HG03575 (cell line): ENCODE measurements around the gene PGAP6.
"Not testable (repeated sequence)": the region's sequence is repeated elsewhere in the genome, so short reads cannot be mapped to it uniquely, and the experiment has no call there.

Experiments used
- ATAC-seq: cut with Tn5 transposase; IDR thresholded peaks from one replicate; pipeline ENCODE4 v1.9.1; 2021; ENCODE audit not compliant: unreplicated experiment, insufficient number of reproducible peaks, low FRiP score; ENCODE audit errors: extremely low read depth

Gene PGAP6

DNA sequence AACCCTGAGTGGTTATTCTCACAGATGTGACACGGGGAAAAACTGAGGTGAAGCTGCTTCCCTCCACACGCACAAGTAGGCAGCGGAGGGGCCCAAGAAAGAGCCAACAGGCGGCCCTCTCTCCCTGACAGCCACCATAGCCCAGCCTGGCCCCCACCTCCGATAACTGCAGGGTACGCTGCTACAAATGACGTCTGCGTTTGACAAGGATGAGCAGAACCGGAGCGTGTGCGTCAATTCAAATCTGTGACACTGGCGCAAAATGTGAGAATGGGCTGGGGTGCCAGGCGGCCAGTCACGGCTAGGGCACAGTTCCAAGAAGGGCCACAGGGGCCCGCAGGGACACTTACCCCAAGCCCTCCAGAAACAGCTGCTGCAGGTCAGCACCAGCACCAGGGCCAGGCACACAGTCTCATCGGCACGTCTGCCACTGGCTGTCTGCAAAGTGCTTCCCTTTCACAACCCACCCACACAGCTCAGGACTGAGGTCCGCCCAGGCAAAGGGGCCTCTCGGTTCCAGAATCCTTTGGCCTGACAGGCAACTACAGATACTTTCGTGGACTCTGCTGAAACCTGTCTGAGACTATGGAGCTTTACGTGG, 43.7 kb downstream of the PGAP6 start:
- no peak for ATAC-seq

- no peak for ATAC-seq
Observed at GRCh38 chr16:337437-337836, 44.3 kb downstream of the PGAP6 start.

- ATAC-seq: no peak
Observed at GRCh38 chr16:336269-336668, 45.5 kb downstream of the PGAP6 start.

- ATAC-seq: not testable (repeated sequence)
Observed at GRCh38 chr16:334861-335632, 46.7 kb downstream of the PGAP6 start.

GRCh38 chr16:334164-334832, 47.5 kb downstream of the PGAP6 start:
- not testable (repeated sequence) for ATAC-seq

- ATAC-seq: no peak
Observed at GRCh38 chr16:333406-334094, 48.2 kb downstream of the PGAP6 start.

GRCh38 chr16:331181-331814, 50.5 kb downstream of the PGAP6 start:
- ATAC-seq: not testable (repeated sequence)

GRCh38 chr16:330741-331140, 51.0 kb downstream of the PGAP6 start:
- ATAC-seq: no peak

GRCh38 chr16:325375-326145, 56.2 kb downstream of the PGAP6 start:
- no peak for ATAC-seq

- no peak for ATAC-seq
Observed at GRCh38 chr16:324451-325334, 57.1 kb downstream of the PGAP6 start.

GRCh38 chr16:324201-324450, 57.7 kb downstream of the PGAP6 start:
- ATAC-seq: no peak

DNA sequence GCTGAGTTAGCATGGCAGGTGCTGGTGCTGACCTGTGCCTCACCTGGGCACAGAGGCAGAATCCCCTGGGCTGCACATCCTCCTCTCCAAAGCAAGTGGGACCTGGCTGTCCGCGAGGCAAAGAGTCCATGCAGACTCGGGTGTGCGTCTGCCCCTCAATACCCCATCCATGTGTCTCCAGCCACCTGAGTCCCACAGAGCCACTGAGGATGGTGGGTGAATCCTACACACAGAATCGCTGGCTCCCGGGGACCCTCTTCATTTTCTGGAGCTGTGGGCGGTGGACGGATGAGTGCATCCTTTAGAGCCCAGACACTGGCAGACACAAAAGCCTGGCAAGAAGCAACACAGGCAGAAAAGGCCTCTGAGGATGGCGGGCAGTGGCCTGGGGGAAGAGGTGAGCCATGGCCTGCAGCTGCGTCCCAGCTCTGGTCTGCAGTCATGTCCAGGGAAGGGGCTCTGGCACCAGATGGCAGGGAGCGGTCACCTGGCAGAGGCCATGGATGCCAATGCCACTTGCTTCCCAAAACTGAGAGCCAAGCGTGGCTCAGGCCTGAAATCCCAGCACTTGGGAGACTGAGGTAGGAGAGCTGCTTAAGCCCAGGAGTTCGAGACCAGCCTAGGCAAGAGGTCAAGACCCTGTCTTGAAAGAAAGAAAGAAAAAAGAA, 59.2 kb downstream of the PGAP6 start:
- ATAC-seq: no peak

GRCh38 chr16:321532-321931, 60.2 kb downstream of the PGAP6 start:
- ATAC-seq: no peak
